Brain microvascular endothelial cell (primary cell): ENCODE measurements around the gene SCAF4.
A peak's percentile ranks its signal among the peaks of the same experiment; 100 is the strongest.
"Not testable (repeated sequence)": the region's sequence is repeated elsewhere in the genome, so short reads cannot be mapped to it uniquely, and the experiment has no call there.

ENCODE experiments used
- DNase-seq: peaks from one replicate; pipeline ENCODE4 v3.0.0-alpha.2; 2020
- H3K27ac ChIP-seq: fragments of 250-450 bp; sonication (Bioruptor Pico); 2 replicates; pipeline ENCODE4 v1.5.1; 2020; ENCODE audit warnings: mild to moderate bottlenecking, moderate library complexity
- H3K27me3 ChIP-seq: fragments of 250-450 bp; sonication (Bioruptor Pico); replicated peaks from 2 replicates; pipeline ENCODE4 v1.5.1; 2020; ENCODE audit warnings: mild to moderate bottlenecking
- H3K36me3 ChIP-seq: fragments of 250-450 bp; sonication (Bioruptor Pico); replicated peaks from 2 replicates; pipeline ENCODE4 v1.5.1; 2020; ENCODE audit warnings: mild to moderate bottlenecking
- H3K4me3 ChIP-seq: 2 replicates; pipeline ENCODE4 v1.5.1; 2011; ENCODE audit warnings: low read depth, mild to moderate bottlenecking, control low read depth, low read length, moderate library complexity
- in situ Hi-C: cut with HindIII; loops from 2 replicates; pipeline ENCODE4 v1.10.0; 2017; ENCODE audit warnings: low sequenced_read_pairs, low pct_ligation_motif_present
- TF ChIP-seq, protein P1 (sequence below): IDR thresholded peaks from 2 replicates; pipeline ENCODE4 v1.5.1; 2011; ENCODE audit warnings: low read depth, mild to moderate bottlenecking, moderate library complexity, low read length, control low read depth, inconsistent platforms; ENCODE audit errors: missing control alignments

The SCAF4 gene

DNA sequence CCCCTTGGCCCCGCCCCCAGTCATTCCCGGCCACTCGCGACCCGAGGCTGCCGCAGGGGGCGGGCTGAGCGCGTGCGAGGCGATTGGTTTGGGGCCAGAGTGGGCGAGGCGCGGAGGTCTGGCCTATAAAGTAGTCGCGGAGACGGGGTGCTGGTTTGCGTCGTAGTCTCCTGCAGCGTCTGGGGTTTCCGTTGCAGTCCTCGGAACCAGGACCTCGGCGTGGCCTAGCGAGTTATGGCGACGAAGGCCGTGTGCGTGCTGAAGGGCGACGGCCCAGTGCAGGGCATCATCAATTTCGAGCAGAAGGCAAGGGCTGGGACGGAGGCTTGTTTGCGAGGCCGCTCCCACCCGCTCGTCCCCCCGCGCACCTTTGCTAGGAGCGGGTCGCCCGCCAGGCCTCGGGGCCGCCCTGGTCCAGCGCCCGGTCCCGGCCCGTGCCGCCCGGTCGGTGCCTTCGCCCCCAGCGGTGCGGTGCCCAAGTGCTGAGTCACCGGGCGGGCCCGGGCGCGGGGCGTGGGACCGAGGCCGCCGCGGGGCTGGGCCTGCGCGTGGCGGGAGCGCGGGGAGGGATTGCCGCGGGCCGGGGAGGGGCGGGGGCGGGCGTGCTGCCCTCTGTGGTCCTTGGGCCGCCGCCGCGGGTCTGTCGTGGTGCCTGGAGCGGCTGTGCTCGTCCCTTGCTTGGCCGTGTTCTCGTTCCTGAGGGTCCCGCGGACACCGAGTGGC is 72.2 kb downstream of the SCAF4 start, which contains the start of gene SOD1:
TSS of gene SOD1 (plus strand) at position 158 of the 723 bp plus-strand sequence. CDS start at position 235, 77 bp downstream.
- Histone ChIP-seq H3K36me3 (peaks cover 15% of the 10 kb centered on the region), H3K27ac (peak within 1 kb of the TSS; percentile 80), H3K27me3 (no peaks in the 10 kb centered on the region), H3K4me3 (peak within 1 kb of the TSS; percentile 94)
- DNase-seq, result peak; percentile 87
- in situ Hi-C loops, result no loop called here
- TF ChIP-seq, protein P1, sequence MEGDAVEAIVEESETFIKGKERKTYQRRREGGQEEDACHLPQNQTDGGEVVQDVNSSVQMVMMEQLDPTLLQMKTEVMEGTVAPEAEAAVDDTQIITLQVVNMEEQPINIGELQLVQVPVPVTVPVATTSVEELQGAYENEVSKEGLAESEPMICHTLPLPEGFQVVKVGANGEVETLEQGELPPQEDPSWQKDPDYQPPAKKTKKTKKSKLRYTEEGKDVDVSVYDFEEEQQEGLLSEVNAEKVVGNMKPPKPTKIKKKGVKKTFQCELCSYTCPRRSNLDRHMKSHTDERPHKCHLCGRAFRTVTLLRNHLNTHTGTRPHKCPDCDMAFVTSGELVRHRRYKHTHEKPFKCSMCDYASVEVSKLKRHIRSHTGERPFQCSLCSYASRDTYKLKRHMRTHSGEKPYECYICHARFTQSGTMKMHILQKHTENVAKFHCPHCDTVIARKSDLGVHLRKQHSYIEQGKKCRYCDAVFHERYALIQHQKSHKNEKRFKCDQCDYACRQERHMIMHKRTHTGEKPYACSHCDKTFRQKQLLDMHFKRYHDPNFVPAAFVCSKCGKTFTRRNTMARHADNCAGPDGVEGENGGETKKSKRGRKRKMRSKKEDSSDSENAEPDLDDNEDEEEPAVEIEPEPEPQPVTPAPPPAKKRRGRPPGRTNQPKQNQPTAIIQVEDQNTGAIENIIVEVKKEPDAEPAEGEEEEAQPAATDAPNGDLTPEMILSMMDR, result no peak

- in situ Hi-C loops, result no loop called here
- Histone ChIP-seq H3K27me3 (no peaks in the 10 kb centered on the region), H3K4me3 (peak overlapping the region; percentile 94), H3K36me3 (peaks cover 13% of the 10 kb centered on the region), H3K27ac (no peak overlapping the region)
- DNase-seq, result no peak
- TF ChIP-seq, protein P1, result no peak
Observed at GRCh38 chr21:31659286-31659535, 72.7 kb downstream of the SCAF4 start.

GRCh38 chr21:31658053-31658452 is 73.9 kb downstream of the SCAF4 start:
- no peak for DNase-seq
- H3K36me3 ChIP-seq, result peaks cover 7% of the 10 kb centered on the region
- in situ Hi-C loops, result no loop called here
- H3K27ac ChIP-seq, result no peak overlapping the region
- H3K4me3 ChIP-seq, result no peak overlapping the region
- TF ChIP-seq, protein P1, result no peak
- no peaks in the 10 kb centered on the region for H3K27me3 ChIP-seq

GRCh38 chr21:31656199-31657095 is 75.5 kb downstream of the SCAF4 start:
- no peak overlapping the region for H3K27ac ChIP-seq
- H3K4me3 ChIP-seq, result no peak overlapping the region
- in situ Hi-C loops, result no loop called here
- H3K27me3 ChIP-seq, result no peaks in the 10 kb centered on the region
- DNase-seq, result no peak
- TF ChIP-seq, protein P1, result no peak
- peaks cover 2% of the 10 kb centered on the region for H3K36me3 ChIP-seq

DNA sequence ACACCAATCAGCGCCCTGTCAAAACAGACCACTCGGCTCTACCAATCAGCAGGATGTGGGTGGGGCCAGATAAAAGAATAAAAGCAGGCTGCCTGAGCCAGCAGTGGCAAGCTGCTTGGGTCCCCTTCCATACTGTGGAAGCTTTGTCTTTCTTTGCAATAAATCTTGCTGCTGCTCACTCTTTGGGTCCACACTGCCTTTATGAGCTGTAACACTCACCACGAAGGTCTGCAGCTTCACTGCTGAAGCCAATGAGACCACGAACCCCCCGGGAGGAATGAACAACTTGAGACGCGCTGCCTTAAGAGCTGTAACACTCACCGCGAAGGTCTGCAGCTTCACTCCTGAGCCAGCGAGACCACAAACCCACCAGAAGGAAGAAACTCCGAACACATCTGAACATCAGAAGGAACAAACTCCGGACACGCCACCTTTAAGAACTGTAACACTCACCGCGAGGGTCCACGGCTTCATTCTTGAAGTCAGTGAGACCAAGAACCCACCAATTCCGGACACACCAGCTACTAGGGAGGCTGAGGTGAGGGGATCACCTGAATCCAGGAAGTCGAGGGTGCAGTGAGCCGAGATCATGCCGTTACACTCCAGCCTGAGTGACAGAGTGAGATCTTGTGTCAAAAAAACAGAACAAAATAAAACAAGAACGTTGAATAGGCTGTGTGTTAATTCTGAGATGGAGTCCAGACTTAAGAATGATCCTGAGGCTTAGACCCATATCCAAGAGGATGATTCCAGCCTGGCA is 76.9 kb downstream of the SCAF4 start:
- H3K27me3 ChIP-seq, in situ Hi-C loops, DNase-seq, H3K27ac ChIP-seq, H3K36me3 ChIP-seq, H3K4me3 ChIP-seq: not testable (repeated sequence)

- Histone ChIP-seq H3K4me3 (no peak overlapping the region), H3K36me3 (no peaks in the 10 kb centered on the region), H3K27me3 (no peaks in the 10 kb centered on the region), H3K27ac (no peak overlapping the region)
- TF ChIP-seq, protein P1, result no peak
- no peak for DNase-seq
- in situ Hi-C loops, result no loop called here
Observed at GRCh38 chr21:31654340-31654739, 77.6 kb downstream of the SCAF4 start.

DNA sequence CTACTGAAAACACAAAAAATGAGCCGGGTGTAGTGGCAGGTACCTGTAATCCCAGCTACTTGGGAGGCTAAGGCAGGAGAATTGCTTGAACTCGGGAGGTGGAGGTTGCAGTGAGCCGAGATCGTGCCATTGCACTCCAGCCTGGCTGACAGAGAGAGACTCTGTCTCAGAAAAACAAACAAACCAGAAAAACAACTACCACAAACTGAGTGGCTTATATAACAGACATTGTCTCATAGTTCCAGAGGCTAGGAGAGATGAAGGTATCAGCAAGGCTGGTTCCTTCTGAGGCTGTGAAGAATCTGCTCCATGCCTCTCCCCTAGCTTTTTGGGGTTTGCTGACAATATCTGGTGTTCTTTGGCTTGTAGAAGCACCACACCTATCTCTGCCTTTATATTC is 80.4 kb downstream of the SCAF4 start:
- H3K27ac ChIP-seq, H3K27me3 ChIP-seq, DNase-seq, H3K4me3 ChIP-seq, H3K36me3 ChIP-seq, in situ Hi-C loops: not testable (repeated sequence)
